Suprapubic skin (tissue), 4 donors: ENCODE data around the gene ST6GALNAC1.

ENCODE experiments used
- EP300 ChIP-seq: sonication (generic); formaldehyde crosslinking; IDR thresholded peaks from one replicate; pipeline ENCODE4 v1.6.1; 2017; ENCODE audit warnings: antibody characterized with exemption
- POLR2A ChIP-seq, 2 donors: fragments of 450-650 bp; IDR thresholded peaks; one replicate each; pipeline ENCODE4 v1.6.1; 2017; ENCODE audit warnings: antibody characterized with exemption in 2 of 2, mild to moderate bottlenecking in 2 of 2, moderate library complexity in 2 of 2
- POLR2AphosphoS5 ChIP-seq, 3 donors: sonication (generic); formaldehyde crosslinking; IDR thresholded peaks; one replicate each; pipeline ENCODE4 v1.6.1; 2017; ENCODE audit warnings: antibody characterized with exemption in 3 of 3
- TF ChIP-seq, protein P1 (sequence below), 2 donors: fragments of 200-600 bp in 1 of 2; fragments of 450-650 bp in 1 of 2; sonication (generic) in 1 of 2; IDR thresholded peaks; one replicate each; pipeline ENCODE4 v1.5.1; 2016 to 2019; ENCODE audit warnings: antibody characterized with exemption in 2 of 2, mild to moderate bottlenecking in 1 of 2, moderate library complexity in 1 of 2

DNA sequence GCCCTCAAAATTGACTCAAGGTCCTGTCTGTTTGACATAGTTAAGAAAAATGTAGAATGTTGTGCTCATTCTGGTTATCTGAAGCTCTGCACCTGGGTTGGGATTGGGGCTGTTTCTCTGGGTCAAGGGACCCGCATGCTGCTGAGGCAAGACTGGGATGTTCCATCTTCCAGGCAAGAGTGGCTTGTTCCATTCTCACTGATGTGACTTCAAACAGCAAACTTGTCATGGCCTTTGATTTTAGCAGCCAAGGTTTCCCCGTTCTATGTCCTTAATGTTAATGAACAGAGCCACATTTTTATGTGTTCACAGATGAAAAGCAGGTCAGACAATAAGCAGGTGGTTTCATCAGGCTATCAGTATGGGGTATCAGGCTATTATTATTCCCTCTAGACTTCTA, 25.7 kb downstream of the ST6GALNAC1 start:
- no peak for TF ChIP-seq POLR2A (IDR thresholded peaks at IDR 0.05)
- TF ChIP-seq, protein P1, sequence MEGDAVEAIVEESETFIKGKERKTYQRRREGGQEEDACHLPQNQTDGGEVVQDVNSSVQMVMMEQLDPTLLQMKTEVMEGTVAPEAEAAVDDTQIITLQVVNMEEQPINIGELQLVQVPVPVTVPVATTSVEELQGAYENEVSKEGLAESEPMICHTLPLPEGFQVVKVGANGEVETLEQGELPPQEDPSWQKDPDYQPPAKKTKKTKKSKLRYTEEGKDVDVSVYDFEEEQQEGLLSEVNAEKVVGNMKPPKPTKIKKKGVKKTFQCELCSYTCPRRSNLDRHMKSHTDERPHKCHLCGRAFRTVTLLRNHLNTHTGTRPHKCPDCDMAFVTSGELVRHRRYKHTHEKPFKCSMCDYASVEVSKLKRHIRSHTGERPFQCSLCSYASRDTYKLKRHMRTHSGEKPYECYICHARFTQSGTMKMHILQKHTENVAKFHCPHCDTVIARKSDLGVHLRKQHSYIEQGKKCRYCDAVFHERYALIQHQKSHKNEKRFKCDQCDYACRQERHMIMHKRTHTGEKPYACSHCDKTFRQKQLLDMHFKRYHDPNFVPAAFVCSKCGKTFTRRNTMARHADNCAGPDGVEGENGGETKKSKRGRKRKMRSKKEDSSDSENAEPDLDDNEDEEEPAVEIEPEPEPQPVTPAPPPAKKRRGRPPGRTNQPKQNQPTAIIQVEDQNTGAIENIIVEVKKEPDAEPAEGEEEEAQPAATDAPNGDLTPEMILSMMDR (IDR thresholded peaks at IDR 0.05) = no peak
- TF ChIP-seq EP300 = no peak
- no peak for TF ChIP-seq POLR2AphosphoS5 (IDR thresholded peaks at IDR 0.05)
